HepG2 (cell line): ENCODE measurements around the gene SULT2B1. TPM values are rescaled to one million over a fixed set of nuclear protein-coding genes. Genes with fewer than 3 reads are reported as not detected.

Source experiments
- ATAC-seq: fragments of 200-7000 bp; cut with Tn5 transposase; 3 replicates; pipeline ENCODE4 v1.9.1; 2020; ENCODE audit warnings: mild to moderate bottlenecking, moderate library complexity
- BruUV-seq: library from RNA; stranded (reverse); fragments of 400-500 nt; replicated peaks from 2 replicates; lab custom pipeline; 2021; lab: Mats Ljungman, UMichigan
- CTCF ChIA-PET: fragments of 300-600 bp; formaldehyde crosslinking; extraction: SDS; loops from one replicate; lab custom pipeline; 2021; ENCODE audit warnings: low total read pairs, inconsistent platforms, low intra/inter-chr PET ratio; lab: Yijun Ruan, JAX
- POLR2A ChIA-PET: fragments of 350-600 bp; sonication (Branson Sonifier 250); formaldehyde crosslinking; loops from one replicate; lab custom pipeline; 2020; ENCODE audit warnings: antibody characterized with exemption, inconsistent platforms; lab: Yijun Ruan, JAX
- DNase-seq: peaks from one replicate; pipeline ENCODE4 v3.0.0-alpha.2; 2015; ENCODE audit warnings: low spot score
- FAIRE-seq: peaks from 3 replicates; lab custom pipeline; 2011; peaks lifted over from hg19 to GRCh38; lab: Jason Lieb, UNC
- H2AFZ ChIP-seq: one replicate; pipeline ENCODE4 v1.6.1; 2011; ENCODE audit warnings: low read length, inconsistent platforms
- H3K27ac ChIP-seq: fragments of 300-600 bp; 3 replicates; pipeline ENCODE4 v1.8.0; 2011; ENCODE audit warnings: mixed run types, mild to moderate bottlenecking, mixed read lengths, low read length, inconsistent platforms; ENCODE audit not compliant: insufficient read depth; ENCODE audit errors: extremely low read length
- H3K27me3 ChIP-seq, 2 experiments: fragments of 200-600 bp in 1 of 2; 2 replicates in 1 of 2; 3 replicates in 1 of 2; pipeline versions ENCODE4 v1.6.0 to v1.8.0; 2011; ENCODE audit warnings: low read length in 2 of 2, mild to moderate bottlenecking in 2 of 2, moderate library complexity in 2 of 2, inconsistent platforms in 1 of 2; ENCODE audit not compliant: insufficient read depth in 2 of 2, control insufficient read depth in 1 of 2
- H3K36me3 ChIP-seq, 2 experiments: fragments of 200-600 bp in 1 of 2; replicated peaks in 1 of 2; 2 replicates in 1 of 2; 3 replicates in 1 of 2; pipeline versions ENCODE4 v1.5.1 to v1.8.0; 2011; ENCODE audit warnings: low read length in 2 of 2, inconsistent platforms in 1 of 2; ENCODE audit not compliant: insufficient read depth in 2 of 2, control insufficient read depth in 1 of 2
- H3K4me1 ChIP-seq: 2 replicates; pipeline ENCODE4 v1.5.1; 2012; ENCODE audit warnings: low read length, inconsistent platforms; ENCODE audit not compliant: insufficient read depth
- H3K4me2 ChIP-seq: 2 replicates; pipeline ENCODE4 v1.6.0; 2011; ENCODE audit warnings: low read depth, low read length, inconsistent platforms
- H3K4me3 ChIP-seq, 3 experiments: fragments of 200-600 bp in 1 of 3; sonication (generic), shearing (Covaris generic) in 1 of 3; replicated peaks in 1 of 3; 2 replicates each; pipeline ENCODE4 v1.5.1; 2011 to 2016; ENCODE audit warnings: low read length in 3 of 3, inconsistent platforms in 2 of 3, low read depth in 2 of 3, mild to moderate bottlenecking in 2 of 3, control low read depth in 1 of 3, mixed read lengths in 1 of 3; ENCODE audit not compliant: insufficient read depth in 1 of 3
- H3K79me2 ChIP-seq: one replicate; pipeline ENCODE4 v1.6.1; 2011; ENCODE audit warnings: low read length, inconsistent platforms; ENCODE audit not compliant: insufficient read depth
- H3K9ac ChIP-seq: 2 replicates; pipeline ENCODE4 v1.6.0; 2011; ENCODE audit warnings: mild to moderate bottlenecking, low read depth, low read length, inconsistent platforms; ENCODE audit not compliant: insufficient read depth
- H3K9me3 ChIP-seq: 2 replicates; pipeline ENCODE4 v1.5.1; 2012; ENCODE audit warnings: mild to moderate bottlenecking, low read length
- H4K20me1 ChIP-seq: 2 replicates; pipeline ENCODE4 v1.6.0; 2011; ENCODE audit warnings: inconsistent platforms, mild to moderate bottlenecking, low read length, moderate library complexity; ENCODE audit not compliant: insufficient read depth
- DBP ChIP-seq: sonication (generic); formaldehyde crosslinking; IDR thresholded peaks from 2 replicates; pipeline ENCODE4 v1.4.0; 2020; ENCODE audit warnings: missing genetic modification reagents; ENCODE audit errors: not compliant biosample characterization
- ELF3 ChIP-seq: IDR thresholded peaks from 2 replicates; pipeline ENCODE4 v1.6.1; 2016; ENCODE audit warnings: missing genetic modification reagents, missing compliant biosample characterization
- GATAD1 ChIP-seq: IDR thresholded peaks from 2 replicates; pipeline ENCODE4 v1.6.1; 2016; ENCODE audit warnings: missing genetic modification reagents, missing compliant biosample characterization
- HMG20A ChIP-seq: IDR thresholded peaks from 2 replicates; pipeline ENCODE4 v1.6.1; 2016; ENCODE audit warnings: borderline replicate concordance
- HMGA1 ChIP-seq: sonication (generic); formaldehyde crosslinking; conservative IDR thresholded peaks from 2 replicates; pipeline ENCODE4 v1.4.0; 2020; ENCODE audit warnings: missing genetic modification reagents
- MED13 ChIP-seq: sonication (generic); formaldehyde crosslinking; IDR thresholded peaks from 2 replicates; pipeline ENCODE4 v1.5.0; 2020; ENCODE audit warnings: missing genetic modification reagents
- ZBTB26 ChIP-seq: IDR thresholded peaks from 2 replicates; pipeline ENCODE4 v1.6.1; 2016; ENCODE audit warnings: missing compliant biosample characterization, missing genetic modification reagents, borderline replicate concordance
- ZNF260 ChIP-seq: sonication (generic); formaldehyde crosslinking; IDR thresholded peaks from 2 replicates; pipeline ENCODE4 v1.4.0; 2020; ENCODE audit warnings: missing genetic modification reagents, low read depth, mild to moderate bottlenecking, borderline replicate concordance
- ZNF883 ChIP-seq: sonication (generic); formaldehyde crosslinking; IDR thresholded peaks from 2 replicates; pipeline ENCODE4 v1.5.1; 2020; ENCODE audit warnings: mild to moderate bottlenecking, missing genetic modification reagents; ENCODE audit errors: not compliant biosample characterization
- WGBS: methylation state at CpG from one replicate; pipeline ENCODE4 v1.1.6; 2017; ENCODE audit warnings: low lambda C conversion rate; 5-methylcytosine and 5-hydroxymethylcytosine counted together
- in situ Hi-C: cut with HindIII; loops from 2 replicates; pipeline ENCODE4 v1.10.0; 2017; ENCODE audit warnings: low pct_unique_long_range_greater_than_20kb; ENCODE audit not compliant: extremely low pct_ligation_motif_present
- intact Hi-C: fragments of 100-400 bp; cut with micrococcal nuclease; formaldehyde crosslinking; loops from one replicate; pipeline ENCODE4 v1.10.0; 2022; ENCODE audit not compliant: unreplicated experiment
- polyA plus RNA-seq, 8 experiments: library from polyadenylated mRNA; depleted of rRNA in 3 of 8; stranded (reverse) in 7 of 8; unstranded in 1 of 8; fragments of >200 nt; fragmentation: Illumina TruSeq in 4 of 8; extraction: Trizol in 4 of 8; gene quantifications; 2 replicates each; pipeline versions ENCODE4 v1.2.1 to v1.2.3, GENCODE V29; 2011 to 2016; ENCODE audit warnings: low read depth in 4 of 8, missing spikeins in 1 of 8, mixed read lengths in 1 of 8; ENCODE audit not compliant: insufficient read depth in 1 of 8
- total RNA-seq, 5 experiments: library from RNA; depleted of rRNA; stranded (reverse); fragments of >200 nt; fragmentation: Illumina TruSeq; extraction: Trizol; gene quantifications; 2 replicates each; pipeline ENCODE4 v1.2.3, GENCODE V29; 2016; ENCODE audit warnings: low read depth in 1 of 5

Gene SULT2B1
- total and polyA plus RNA-seq, 2 of the 13 experiments (the other 11 are each of a cell fraction or from before 2014, with no cell fraction given): 0.13 TPM; not detected in 1

GRCh38 chr19:48575931-48576622 lies 24.1 kb downstream of the SULT2B1 start:
- BruUV-seq: no TSS peak
- FAIRE-seq (no peak), ATAC-seq (no peak), DNase-seq (no peak)
- ChIA-PET CTCF (no interaction called here), POLR2A (interaction anchor here (0.7 to 1.0 kb wide), 2 partner anchors 18 to 74 kb away, joined by 3 read pairs; no protein-coding TSS in a partner anchor)
- Histone ChIP-seq H3K79me2 (no peaks in the 10 kb centered on the region), H3K27me3 (no peaks in the 10 kb centered on the region), H3K4me2 (no peak overlapping the region), H3K36me3 (no peaks in the 10 kb centered on the region), H3K4me1 (peaks cover 43% of the 10 kb centered on the region), H4K20me1 (no peaks in the 10 kb centered on the region), H3K9ac (no peak overlapping the region), H3K4me3 (no peak overlapping the region), H3K9me3 (no peaks in the 10 kb centered on the region), H2AFZ (no peak overlapping the region), H3K27ac (no peak overlapping the region)
- intact Hi-C loops (no loop called here), in situ Hi-C loops (no loop called here)
- TF ChIP-seq ELF3 (CRISPR knock-in tag) (no peak), HMGA1 (CRISPR knock-in tag) (no peak), HMG20A (CRISPR knock-in tag) (no peak), ZNF260 (CRISPR knock-in tag) (no peak), ZNF883 (CRISPR knock-in tag) (no peak), DBP (CRISPR knock-in tag) (no peak), ZBTB26 (CRISPR knock-in tag) (no peak), MED13 (no peak), GATAD1 (no peak)
- WGBS: 81% methylated on average over 23 of the region's 23 CpGs
